Measurements from ENCODE around the gene SLC19A1. TPM values are rescaled to one million over a fixed set of nuclear protein-coding genes. Genes with fewer than 3 reads are reported as not detected.
A peak's percentile ranks its signal among the peaks of the same experiment; 100 is the strongest.

Gene SLC19A1
- total RNA-seq, 1 donor from 2014 or later, result 25.6 TPM

GRCh38 chr21:45556645-45557615 lies 14.7 kb upstream of the SLC19A1 start:
- no peak for TF ChIP-seq CTCF (IDR thresholded peaks at IDR 0.05; ENCODE audit: unreplicated experiment)

GRCh38 chr21:45556302-45556644 lies 14.0 kb upstream of the SLC19A1 start:
- no peak for TF ChIP-seq CTCF (IDR thresholded peaks at IDR 0.05; ENCODE audit: unreplicated experiment)
- H3K27me3 Mint-ChIP-seq, result peaks cover 21% of the 10 kb centered on the region
- no peak overlapping the region for H3K4me3 Mint-ChIP-seq (ENCODE audit: low read depth)
- DNase-seq (ENCODE audit: low spot score, unreplicated experiment), result no peak
- H3K27ac Mint-ChIP-seq, result no peak overlapping the region
- H3K4me1 Mint-ChIP-seq (ENCODE audit: low read depth), result peaks cover 3% of the 10 kb centered on the region
- no peaks in the 10 kb centered on the region for H3K36me3 Mint-ChIP-seq (ENCODE audit: insufficient read depth)
- H3K9me3 Mint-ChIP-seq (ENCODE audit: low read depth), result no peaks in the 10 kb centered on the region

More at GRCh38 chr21:45556645-45557615, 14.7 kb upstream of the SLC19A1 start:
- no peaks in the 10 kb centered on the region for H3K9me3 Mint-ChIP-seq (ENCODE audit: low read depth)
- peaks cover 3% of the 10 kb centered on the region for H3K4me1 Mint-ChIP-seq (ENCODE audit: low read depth)
- H3K27me3 Mint-ChIP-seq, result peaks cover 14% of the 10 kb centered on the region
- H3K4me3 Mint-ChIP-seq (ENCODE audit: low read depth), result no peak overlapping the region
- H3K27ac Mint-ChIP-seq, result no peak overlapping the region
- DNase-seq (ENCODE audit: low spot score, unreplicated experiment), result no peak
- no peaks in the 10 kb centered on the region for H3K36me3 Mint-ChIP-seq (ENCODE audit: insufficient read depth)

- DNase-seq (ENCODE audit: low spot score, unreplicated experiment), result peak; percentile 78
- peaks cover 3% of the 10 kb centered on the region for H3K4me1 Mint-ChIP-seq (ENCODE audit: low read depth)
- peaks cover 19% of the 10 kb centered on the region for H3K27me3 Mint-ChIP-seq
- peak overlapping the region; percentile 98 for H3K27ac Mint-ChIP-seq
- H3K4me3 Mint-ChIP-seq (ENCODE audit: low read depth), result peak overlapping the region; percentile 69
- H3K36me3 Mint-ChIP-seq (ENCODE audit: insufficient read depth), result no peaks in the 10 kb centered on the region
- peak; percentile 75 for TF ChIP-seq CTCF (IDR thresholded peaks at IDR 0.05; ENCODE audit: unreplicated experiment)
- H3K9me3 Mint-ChIP-seq (ENCODE audit: low read depth), result no peaks in the 10 kb centered on the region
Observed at GRCh38 chr21:45555557-45556301, 13.5 kb upstream of the SLC19A1 start.

- no peak for DNase-seq (ENCODE audit: low spot score, unreplicated experiment)
- Mint-ChIP-seq H3K4me1 (ENCODE audit: low read depth) (peaks cover 3% of the 10 kb centered on the region), H3K36me3 (ENCODE audit: insufficient read depth) (no peaks in the 10 kb centered on the region), H3K9me3 (ENCODE audit: low read depth) (no peaks in the 10 kb centered on the region), H3K27me3 (peaks cover 19% of the 10 kb centered on the region), H3K4me3 (ENCODE audit: low read depth) (no peak overlapping the region), H3K27ac (no peak overlapping the region)
- TF ChIP-seq CTCF (IDR thresholded peaks at IDR 0.05; ENCODE audit: unreplicated experiment), result no peak
Observed at GRCh38 chr21:45555251-45555556, 13.0 kb upstream of the SLC19A1 start.

- H3K36me3 Mint-ChIP-seq (ENCODE audit: insufficient read depth), result no peaks in the 10 kb centered on the region
- H3K9me3 Mint-ChIP-seq (ENCODE audit: low read depth), result no peaks in the 10 kb centered on the region
- peak overlapping the region; percentile 71 for H3K4me3 Mint-ChIP-seq (ENCODE audit: low read depth)
- DNase-seq (ENCODE audit: low spot score, unreplicated experiment), result peak; percentile 88
- H3K4me1 Mint-ChIP-seq (ENCODE audit: low read depth), result peaks cover 3% of the 10 kb centered on the region
- H3K27ac Mint-ChIP-seq, result peak overlapping the region; percentile 78
- H3K27me3 Mint-ChIP-seq, result peaks cover 19% of the 10 kb centered on the region
- TF ChIP-seq CTCF (IDR thresholded peaks at IDR 0.05; ENCODE audit: unreplicated experiment), result peak; percentile 76
Observed at GRCh38 chr21:45554477-45555175, 12.4 kb upstream of the SLC19A1 start.

Measured in progenitor cell of endocrine pancreas (in vitro differentiated cells).